Mammary epithelial cell (primary cell): Measurements from ENCODE around the gene GNG4.

Experiments
- EZH2 ChIP-seq: IDR thresholded peaks from 2 replicates; pipeline ENCODE4 v1.6.1; 2012; ENCODE audit warnings: low read length, inconsistent platforms, borderline replicate concordance
- TF ChIP-seq, protein P1 (sequence below), 2 donors: IDR thresholded peaks in 1 of 2; conservative IDR thresholded peaks in 1 of 2; 2 replicates each; pipeline ENCODE4 v1.5.1; 2011 to 2012; ENCODE audit warnings: inconsistent platforms in 2 of 2, low read length in 2 of 2, mild to moderate bottlenecking in 2 of 2, control low read depth in 1 of 2, low read depth in 1 of 2; ENCODE audit not compliant: insufficient read depth in 1 of 2; ENCODE audit errors: extremely low read depth in 1 of 2

DNA sequence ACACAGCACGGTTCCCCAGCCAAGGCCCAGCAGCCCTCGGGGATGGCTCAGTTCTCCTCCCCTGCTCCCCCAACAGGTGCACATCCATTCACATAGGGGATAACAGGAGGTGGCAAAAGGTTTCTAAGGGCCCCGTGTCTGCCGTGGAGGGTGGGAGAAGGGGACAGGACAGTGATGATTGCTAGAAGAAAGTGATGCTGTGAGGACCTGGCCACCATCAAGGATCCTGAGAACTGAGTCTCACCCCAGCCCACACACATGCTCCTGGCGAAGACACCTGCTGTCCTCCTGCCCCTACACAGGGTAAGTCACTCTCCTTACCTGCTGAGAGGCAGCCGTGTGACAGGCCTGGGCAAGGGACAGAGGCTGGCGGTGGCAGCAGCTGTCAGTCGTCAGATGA, 54.5 kb downstream of the GNG4 start:
- TF ChIP-seq, protein P1, sequence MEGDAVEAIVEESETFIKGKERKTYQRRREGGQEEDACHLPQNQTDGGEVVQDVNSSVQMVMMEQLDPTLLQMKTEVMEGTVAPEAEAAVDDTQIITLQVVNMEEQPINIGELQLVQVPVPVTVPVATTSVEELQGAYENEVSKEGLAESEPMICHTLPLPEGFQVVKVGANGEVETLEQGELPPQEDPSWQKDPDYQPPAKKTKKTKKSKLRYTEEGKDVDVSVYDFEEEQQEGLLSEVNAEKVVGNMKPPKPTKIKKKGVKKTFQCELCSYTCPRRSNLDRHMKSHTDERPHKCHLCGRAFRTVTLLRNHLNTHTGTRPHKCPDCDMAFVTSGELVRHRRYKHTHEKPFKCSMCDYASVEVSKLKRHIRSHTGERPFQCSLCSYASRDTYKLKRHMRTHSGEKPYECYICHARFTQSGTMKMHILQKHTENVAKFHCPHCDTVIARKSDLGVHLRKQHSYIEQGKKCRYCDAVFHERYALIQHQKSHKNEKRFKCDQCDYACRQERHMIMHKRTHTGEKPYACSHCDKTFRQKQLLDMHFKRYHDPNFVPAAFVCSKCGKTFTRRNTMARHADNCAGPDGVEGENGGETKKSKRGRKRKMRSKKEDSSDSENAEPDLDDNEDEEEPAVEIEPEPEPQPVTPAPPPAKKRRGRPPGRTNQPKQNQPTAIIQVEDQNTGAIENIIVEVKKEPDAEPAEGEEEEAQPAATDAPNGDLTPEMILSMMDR (conservative IDR thresholded peaks at IDR 0.05 in 1 of 2, IDR thresholded peaks at IDR 0.05 in 1 of 2; ENCODE audit: extremely low read depth in 1 of 2, insufficient read depth in 1 of 2, low read depth in 1 of 2, low read length in 2 of 2): no peak
- no peak for TF ChIP-seq EZH2
